T-helper 1 cell (primary cell): Measurements from ENCODE around the gene PSG6.
"Not testable (repeated sequence)": the region's sequence is repeated elsewhere in the genome, so short reads cannot be mapped to it uniquely, and the experiment has no call there.

Experiments used
- DNase-seq, 5 donors: peaks; one replicate each; pipeline ENCODE4 v3.0.0-alpha.2; 2012 to 2020

The PSG6 gene

DNA sequence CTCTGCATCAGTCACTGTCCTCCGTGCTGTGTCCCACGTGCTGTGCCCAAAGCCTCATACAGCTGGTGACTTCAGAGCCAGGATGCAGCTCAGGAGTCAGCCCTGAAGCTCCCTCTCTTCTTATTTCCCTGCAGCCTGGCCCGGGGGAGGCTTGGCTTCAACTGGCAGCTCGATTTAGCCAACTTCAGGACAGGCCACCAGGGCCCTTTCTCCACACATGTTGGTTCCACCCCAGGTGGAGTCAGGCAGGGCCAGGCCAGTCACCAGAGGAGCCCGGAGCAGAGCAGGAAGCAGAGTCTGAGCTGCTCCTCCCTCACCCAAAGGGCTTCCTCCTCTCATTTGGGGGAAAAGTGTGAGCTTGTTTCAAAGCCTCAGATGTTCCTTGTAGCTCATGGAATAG, 11.5 kb downstream of the PSG6 start:
- DNase-seq = not testable (repeated sequence)

GRCh38 chr19:42900561-42900960, 17.1 kb downstream of the PSG6 start:
- DNase-seq = not testable (repeated sequence)

DNA sequence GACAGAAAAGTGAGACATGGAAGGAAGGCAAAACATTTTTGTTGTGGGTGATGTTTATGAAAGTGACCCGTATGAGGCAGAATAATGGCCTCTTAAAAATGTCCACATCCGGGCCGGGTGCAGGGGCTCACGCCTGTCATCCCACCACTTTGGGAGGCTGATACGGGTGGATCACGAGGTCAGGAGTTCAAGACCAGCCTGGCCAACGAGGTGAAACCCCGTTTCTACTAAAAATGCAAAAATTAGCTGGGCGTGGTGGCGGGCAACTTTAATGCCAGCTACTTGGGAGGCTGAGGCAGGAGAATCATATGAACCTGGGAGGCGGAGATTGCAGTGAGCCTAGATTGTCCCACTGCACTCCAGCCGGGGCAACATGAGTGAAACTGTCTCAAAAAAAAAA, 18.0 kb downstream of the PSG6 start:
- not testable (repeated sequence) for DNase-seq

- DNase-seq = not testable (repeated sequence)
These were observed 18.6 kb downstream of the PSG6 start for GRCh38 chr19:42899110-42899509.

DNA sequence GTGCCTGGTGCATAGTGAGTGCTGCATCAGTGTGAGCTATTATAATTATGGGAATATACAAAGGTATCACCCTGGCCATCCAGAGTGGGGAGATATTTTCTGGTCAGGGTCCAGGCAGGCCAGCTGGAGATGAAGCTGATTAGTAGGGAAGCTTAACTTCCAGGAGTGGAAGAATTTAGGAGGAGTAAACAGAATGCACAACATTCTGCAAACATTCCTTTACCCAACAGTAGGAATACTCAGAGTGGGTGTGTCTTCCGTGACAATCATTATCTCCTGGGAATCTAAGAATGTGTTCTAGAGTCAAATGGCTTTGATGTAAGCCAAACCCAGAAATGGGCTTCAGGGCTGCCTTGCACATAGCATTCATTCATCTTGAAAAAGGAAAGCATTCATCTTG, 19.0 kb downstream of the PSG6 start:
- DNase-seq = not testable (repeated sequence)

DNA sequence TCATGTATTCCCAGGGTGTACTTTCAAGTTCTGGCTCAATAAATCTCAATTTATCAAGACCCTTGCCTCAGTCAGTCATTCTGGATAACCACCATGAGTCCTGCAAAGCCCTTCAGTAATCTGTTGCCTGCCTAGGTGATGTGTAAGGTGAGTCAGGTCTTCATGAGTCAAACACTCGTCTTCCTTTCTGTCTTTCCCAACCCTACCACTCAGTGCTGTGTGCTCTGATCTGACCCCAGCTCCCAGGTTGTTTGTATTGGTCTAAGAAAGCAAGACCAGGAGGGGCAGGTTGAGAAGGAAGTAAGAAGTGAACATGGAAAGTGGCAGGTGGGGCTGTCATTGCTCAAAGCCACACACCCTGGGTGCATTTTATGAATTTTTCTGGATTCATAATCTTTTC, 20.0 kb downstream of the PSG6 start:
- not testable (repeated sequence) for DNase-seq

DNA sequence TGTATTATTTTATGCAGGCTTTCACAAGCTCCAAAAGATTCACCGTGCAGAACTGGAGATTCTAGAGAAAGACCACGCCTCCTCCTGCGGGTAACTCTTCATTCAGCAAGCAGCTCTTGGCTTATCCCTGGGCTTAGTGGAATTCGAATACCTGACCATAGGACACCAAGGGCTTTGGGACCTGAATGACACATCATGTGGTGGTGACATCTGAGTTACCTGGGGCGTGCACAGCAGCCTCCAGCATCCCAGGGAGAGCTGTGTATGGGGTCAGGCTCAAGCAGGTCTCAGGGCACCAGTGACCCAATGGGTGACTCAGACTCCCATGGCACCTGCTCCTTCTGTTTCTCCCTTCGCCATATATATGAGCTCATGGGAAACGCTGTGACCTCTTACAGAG, 27.2 kb downstream of the PSG6 start:
- DNase-seq = not testable (repeated sequence)

DNA sequence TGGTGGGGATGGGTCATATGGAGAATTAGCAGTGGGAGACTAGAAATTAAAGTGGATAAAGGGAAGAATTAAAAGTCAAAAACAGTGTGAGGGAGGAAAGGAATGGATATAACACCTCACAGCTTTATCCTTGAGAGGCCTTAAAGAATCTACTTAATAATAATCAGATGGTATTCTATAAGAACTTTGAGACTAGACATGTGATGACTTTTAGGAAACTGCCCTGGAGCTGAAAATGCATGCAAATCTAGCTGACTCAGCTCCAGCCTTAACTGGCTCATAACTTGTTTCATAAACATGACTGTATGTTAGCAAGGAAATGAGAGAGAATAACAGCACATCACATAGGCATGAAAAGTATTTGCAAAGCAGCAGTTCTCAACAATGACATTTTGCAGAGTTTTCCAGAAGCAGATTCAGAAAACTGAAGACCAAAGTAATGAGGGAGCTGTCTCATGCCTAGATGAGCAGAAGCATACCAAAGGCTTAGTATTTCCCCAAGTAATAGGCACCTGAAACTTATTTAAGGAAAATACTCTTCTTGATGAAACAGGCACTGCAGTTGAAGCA, 29.7 kb downstream of the PSG6 start:
- DNase-seq = not testable (repeated sequence)

- DNase-seq = not testable (repeated sequence)
These were observed 35.0 kb downstream of the PSG6 start for GRCh38 chr19:42882730-42883129.

GRCh38 chr19:42882010-42882409, 35.7 kb downstream of the PSG6 start:
- DNase-seq = not testable (repeated sequence)

- DNase-seq = not testable (repeated sequence)
These were observed 36.4 kb downstream of the PSG6 start for GRCh38 chr19:42881279-42881678.

DNA sequence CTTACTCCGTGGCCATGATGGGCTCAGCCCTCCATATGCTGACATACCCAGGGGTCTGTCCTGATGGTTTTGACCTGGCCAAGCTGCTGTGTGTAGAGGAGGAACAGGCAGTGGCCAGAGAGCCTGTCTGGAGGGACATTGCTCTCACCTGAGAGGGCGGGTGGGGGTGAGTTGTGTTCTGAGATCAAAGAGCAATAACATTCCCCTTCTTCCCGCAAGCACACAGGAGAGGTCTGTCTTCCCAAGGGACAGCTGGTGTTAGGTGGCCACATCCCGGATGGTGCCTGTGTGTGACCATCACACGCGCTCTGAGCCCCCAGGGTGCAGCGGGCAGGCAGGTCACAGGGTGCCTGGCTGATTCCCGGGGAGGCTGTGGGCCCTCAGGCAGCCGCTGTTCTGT, 37.1 kb downstream of the PSG6 start:
- DNase-seq = not testable (repeated sequence)

DNA sequence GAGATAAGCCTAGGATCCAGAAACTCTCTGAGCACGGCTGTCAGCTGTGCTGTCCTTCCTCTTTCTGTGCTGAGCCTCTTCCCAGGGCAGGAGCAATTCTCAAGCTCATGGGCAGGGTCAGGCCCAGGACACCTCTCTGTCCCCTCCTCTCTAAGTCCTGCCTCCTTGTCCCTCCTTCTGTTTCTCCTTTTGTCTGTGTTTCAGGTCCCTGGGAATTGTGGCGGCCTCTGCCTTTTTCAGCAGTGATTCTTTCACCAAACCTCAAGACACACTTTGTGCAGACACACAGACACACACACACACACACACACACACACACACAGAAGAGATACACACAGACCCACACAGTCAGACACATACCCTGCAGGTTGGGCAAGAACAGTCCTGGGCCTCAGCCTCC, 38.1 kb downstream of the PSG6 start, which contains the start of gene PSG1:
Gene PSG1 (minus strand): TSS at position 101 of the 400 bp plus-strand sequence. CDS start 132 bp downstream, outside the sequence.
- no peak for DNase-seq

GRCh38 chr19:42876596-42876995, 41.1 kb downstream of the PSG6 start:
- DNase-seq = not testable (repeated sequence)

DNA sequence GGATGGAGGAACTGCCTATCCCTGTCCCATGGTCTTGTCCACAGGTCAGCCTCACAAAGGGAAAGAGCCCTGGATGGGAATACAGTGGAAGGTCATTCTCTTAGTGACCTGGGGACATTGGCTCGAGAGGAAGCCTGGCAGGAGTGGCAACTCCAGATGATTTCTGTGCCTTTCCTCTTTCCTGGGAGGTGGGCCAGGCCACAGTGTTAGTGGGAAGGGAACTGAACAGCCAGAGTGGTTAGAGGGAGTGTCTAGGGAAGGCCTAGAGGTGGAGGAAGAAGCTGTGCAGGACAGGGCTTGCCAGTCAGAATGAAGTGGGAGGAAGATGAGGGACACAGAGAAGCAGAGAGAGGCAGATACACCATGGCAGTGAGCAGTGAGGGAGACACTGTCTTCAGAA, 41.8 kb downstream of the PSG6 start:
- DNase-seq = not testable (repeated sequence)

GRCh38 chr19:42874901-42875813, 42.5 kb downstream of the PSG6 start:
- DNase-seq = not testable (repeated sequence)

DNA sequence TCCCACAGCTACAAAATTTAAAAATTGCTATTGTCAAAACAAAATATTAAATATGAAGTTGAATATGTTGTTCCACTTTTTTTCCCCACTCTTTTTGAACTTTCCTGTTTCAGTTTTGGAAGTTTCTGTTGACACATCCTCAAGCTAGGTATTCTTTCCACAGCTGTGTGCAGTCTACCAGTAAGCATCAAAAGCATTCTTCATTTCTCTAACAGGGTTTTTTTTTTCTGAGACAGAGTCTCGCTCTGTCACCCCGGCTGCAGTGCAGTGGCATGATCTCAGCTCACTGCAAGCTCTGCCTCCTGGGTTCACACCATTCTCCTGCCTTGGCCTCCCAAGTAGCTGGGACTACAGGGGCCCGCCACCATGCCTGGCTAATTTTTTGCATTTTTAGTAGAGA, 43.6 kb downstream of the PSG6 start:
- DNase-seq = not testable (repeated sequence)

DNA sequence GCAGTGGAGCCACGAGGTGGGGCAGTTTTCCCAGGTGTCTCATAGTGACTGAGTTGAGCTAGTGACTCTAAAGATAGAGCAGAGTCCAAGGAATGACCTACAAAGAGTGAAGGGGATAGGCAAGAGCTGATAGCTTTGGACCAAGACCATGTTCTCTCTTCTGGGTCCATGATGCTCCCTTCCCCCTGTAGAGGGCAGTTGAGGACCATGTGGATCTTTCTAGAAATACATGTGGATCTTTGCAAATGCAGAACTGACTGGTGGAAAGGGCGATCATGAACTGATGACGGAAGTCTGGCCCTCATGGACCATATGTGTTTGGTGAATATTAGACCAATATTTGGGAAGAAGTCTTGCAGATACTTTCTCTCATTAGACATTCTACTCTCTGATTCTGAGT, 45.1 kb downstream of the PSG6 start:
- no peak for DNase-seq

GRCh38 chr19:42857544-42857867, 60.2 kb downstream of the PSG6 start:
- DNase-seq = no peak

DNA sequence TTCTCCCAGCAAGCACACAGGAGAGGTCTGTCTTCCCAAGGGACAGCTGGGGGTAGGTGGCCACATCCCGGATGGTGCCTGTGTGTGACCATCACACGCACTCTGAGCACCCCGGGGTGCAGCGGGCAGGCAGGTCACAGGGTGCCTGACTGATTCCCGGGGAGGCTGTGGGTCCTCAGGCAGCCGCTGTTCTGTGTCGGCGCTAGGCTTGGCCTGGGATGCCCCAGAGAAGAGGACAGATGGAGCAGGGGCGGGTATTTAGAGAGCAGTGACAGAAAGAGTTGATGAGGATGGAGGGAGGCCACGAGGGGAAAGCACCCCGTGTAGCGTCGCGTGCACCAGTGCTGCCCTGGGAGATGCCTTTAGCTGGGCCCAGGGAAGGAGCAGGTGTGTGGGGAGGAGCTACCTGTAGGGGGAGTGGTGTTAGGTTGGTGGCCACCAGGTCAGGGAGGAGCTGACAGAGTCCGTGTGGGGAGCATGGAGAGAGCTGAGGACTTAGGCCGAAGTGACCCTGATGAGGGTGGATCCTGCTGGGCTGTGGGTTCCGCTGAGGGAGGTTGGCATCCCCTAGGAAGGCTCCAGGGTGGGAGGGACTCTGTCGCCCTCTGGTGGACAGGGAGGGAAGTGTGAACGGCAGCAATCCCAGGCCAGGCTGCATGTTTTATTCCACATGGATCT, 60.7 kb downstream of the PSG6 start:
- DNase-seq = not testable (repeated sequence)

GRCh38 chr19:42854745-42855144, 62.9 kb downstream of the PSG6 start:
- DNase-seq = not testable (repeated sequence)

GRCh38 chr19:42853231-42853630, 64.5 kb downstream of the PSG6 start:
- DNase-seq = not testable (repeated sequence)

- not testable (repeated sequence) for DNase-seq
These were observed 64.9 kb downstream of the PSG6 start for GRCh38 chr19:42852821-42853220.
